GM12892 (cell line): ENCODE data around the gene ERAP2.
A peak's percentile ranks its signal among the peaks of the same experiment; 100 is the strongest.

Experiments
- DNase-seq: peaks from one replicate; pipeline ENCODE4 v3.0.0; 2011; ENCODE audit not compliant: insufficient read length
- FAIRE-seq: peaks from 2 replicates; lab custom pipeline; 2011; peaks lifted over from hg19 to GRCh38; lab: Jason Lieb, UNC
- POLR2A ChIP-seq: IDR thresholded peaks from 2 replicates; pipeline ENCODE4 v1.6.1; 2011; ENCODE audit warnings: low read depth, low read length, control low read depth
- POLR2AphosphoS5 ChIP-seq: IDR thresholded peaks from 2 replicates; pipeline ENCODE4 v1.6.1; 2011; ENCODE audit warnings: low read depth, low read length, control low read depth
- TAF1 ChIP-seq: IDR thresholded peaks from 2 replicates; pipeline ENCODE4 v1.6.1; 2011; ENCODE audit warnings: low read depth, mild to moderate bottlenecking, control low read depth, low read length, borderline replicate concordance

ERAP2 gene

GRCh38 chr5:96904054-96904931 is 28.0 kb downstream of the ERAP2 start:
- FAIRE-seq (no peak), DNase-seq (no peak)
- TF ChIP-seq POLR2A = no peak
- TF ChIP-seq TAF1 = no peak
- TF ChIP-seq POLR2AphosphoS5 = no peak

GRCh38 chr5:96905864-96906263 is 29.6 kb downstream of the ERAP2 start:
- TF ChIP-seq POLR2A (no peak), POLR2AphosphoS5 (no peak), TAF1 (no peak)
- DNase-seq = no peak
- no peak for FAIRE-seq

- TF ChIP-seq TAF1 = no peak
- no peak for TF ChIP-seq POLR2AphosphoS5
- no peak for TF ChIP-seq POLR2A
- FAIRE-seq (no peak), DNase-seq (no peak)
These were observed 32.7 kb downstream of the ERAP2 start for GRCh38 chr5:96909003-96909402.

- DNase-seq (no peak), FAIRE-seq (no peak)
- TF ChIP-seq POLR2A (no peak), POLR2AphosphoS5 (no peak), TAF1 (no peak)
These were observed 33.1 kb downstream of the ERAP2 start for GRCh38 chr5:96909435-96909834.

GRCh38 chr5:96911139-96911538 is 34.8 kb downstream of the ERAP2 start:
- TF ChIP-seq POLR2AphosphoS5 (no peak), POLR2A (no peak), TAF1 (no peak)
- FAIRE-seq (no peak), DNase-seq (no peak)

- DNase-seq = no peak
- TF ChIP-seq POLR2A (no peak), POLR2AphosphoS5 (no peak), TAF1 (no peak)
- FAIRE-seq = no peak
These were observed 36.9 kb downstream of the ERAP2 start for GRCh38 chr5:96913233-96913632.

GRCh38 chr5:96919754-96920197 is 43.5 kb downstream of the ERAP2 start:
- peak; percentile 85 for FAIRE-seq
- DNase-seq = no peak
- TF ChIP-seq POLR2AphosphoS5 = no peak
- no peak for TF ChIP-seq TAF1
- TF ChIP-seq POLR2A = no peak

- TF ChIP-seq POLR2AphosphoS5 = no peak
- TF ChIP-seq TAF1 = no peak
- TF ChIP-seq POLR2A = no peak
- FAIRE-seq (peak; percentile 17), DNase-seq (no peak)
These were observed 44.5 kb downstream of the ERAP2 start for GRCh38 chr5:96920744-96921355.

GRCh38 chr5:96922499-96923244 is 46.4 kb downstream of the ERAP2 start:
- no peak for TF ChIP-seq POLR2A
- TF ChIP-seq POLR2AphosphoS5 = no peak
- TF ChIP-seq TAF1 = no peak
- FAIRE-seq (peak; percentile 36), DNase-seq (no peak)

- peak; percentile 58 for FAIRE-seq
- no peak for TF ChIP-seq POLR2A
- no peak for TF ChIP-seq TAF1
- TF ChIP-seq POLR2AphosphoS5 = no peak
- no peak for DNase-seq
These were observed 47.7 kb downstream of the ERAP2 start for GRCh38 chr5:96924016-96924443.

- TF ChIP-seq POLR2A (no peak), POLR2AphosphoS5 (no peak), TAF1 (no peak)
- no peak for DNase-seq
- FAIRE-seq = no peak
These were observed 50.0 kb downstream of the ERAP2 start for GRCh38 chr5:96926276-96926675.
